Ovary (tissue), 3 donors: ENCODE results near the gene CD109.

Source experiments
- POLR2A ChIP-seq: fragments of 450-650 bp; IDR thresholded peaks from one replicate; pipeline ENCODE4 v1.6.1; 2017; ENCODE audit warnings: antibody characterized with exemption, mild to moderate bottlenecking, moderate library complexity
- TF ChIP-seq, protein P1 (sequence below), 3 donors: fragments of 450-650 bp in 2 of 3; fragments of 200-600 bp in 1 of 3; IDR thresholded peaks; one replicate each; pipeline versions ENCODE4 v1.5.1 to v1.8.0; 2016 to 2022; ENCODE audit warnings: antibody characterized with exemption in 3 of 3, mild to moderate bottlenecking in 1 of 3
- donor health status: DM: no; HTN: no; CAD: no.

GRCh38 chr6:73870907-73871306, 174.9 kb downstream of the CD109 start:
- TF ChIP-seq, protein P1, sequence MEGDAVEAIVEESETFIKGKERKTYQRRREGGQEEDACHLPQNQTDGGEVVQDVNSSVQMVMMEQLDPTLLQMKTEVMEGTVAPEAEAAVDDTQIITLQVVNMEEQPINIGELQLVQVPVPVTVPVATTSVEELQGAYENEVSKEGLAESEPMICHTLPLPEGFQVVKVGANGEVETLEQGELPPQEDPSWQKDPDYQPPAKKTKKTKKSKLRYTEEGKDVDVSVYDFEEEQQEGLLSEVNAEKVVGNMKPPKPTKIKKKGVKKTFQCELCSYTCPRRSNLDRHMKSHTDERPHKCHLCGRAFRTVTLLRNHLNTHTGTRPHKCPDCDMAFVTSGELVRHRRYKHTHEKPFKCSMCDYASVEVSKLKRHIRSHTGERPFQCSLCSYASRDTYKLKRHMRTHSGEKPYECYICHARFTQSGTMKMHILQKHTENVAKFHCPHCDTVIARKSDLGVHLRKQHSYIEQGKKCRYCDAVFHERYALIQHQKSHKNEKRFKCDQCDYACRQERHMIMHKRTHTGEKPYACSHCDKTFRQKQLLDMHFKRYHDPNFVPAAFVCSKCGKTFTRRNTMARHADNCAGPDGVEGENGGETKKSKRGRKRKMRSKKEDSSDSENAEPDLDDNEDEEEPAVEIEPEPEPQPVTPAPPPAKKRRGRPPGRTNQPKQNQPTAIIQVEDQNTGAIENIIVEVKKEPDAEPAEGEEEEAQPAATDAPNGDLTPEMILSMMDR (IDR thresholded peaks at IDR 0.05), result no peak
- no peak for TF ChIP-seq POLR2A
